ENCODE data around the gene ZNF804B.

- TF ChIP-seq CTCF (conservative IDR thresholded peaks at IDR 0.05; ENCODE audit: low read length) = no peak
- no peak for TF ChIP-seq EZH2phosphoT487 (IDR thresholded peaks at IDR 0.05; ENCODE audit: borderline replicate concordance, low read depth, low read length)
Observed at GRCh38 chr7:88787777-88788176, 28.3 kb downstream of the ZNF804B start.

All from OCI-LY7 (cell line).